Epidermal melanocyte (primary cell): ENCODE data around the gene CDSN.

Experiments used
- DNase-seq: peaks from one replicate; pipeline ENCODE4 v3.0.0; 2011; ENCODE audit warnings: low spot score; ENCODE audit not compliant: insufficient read length

Gene CDSN

DNA sequence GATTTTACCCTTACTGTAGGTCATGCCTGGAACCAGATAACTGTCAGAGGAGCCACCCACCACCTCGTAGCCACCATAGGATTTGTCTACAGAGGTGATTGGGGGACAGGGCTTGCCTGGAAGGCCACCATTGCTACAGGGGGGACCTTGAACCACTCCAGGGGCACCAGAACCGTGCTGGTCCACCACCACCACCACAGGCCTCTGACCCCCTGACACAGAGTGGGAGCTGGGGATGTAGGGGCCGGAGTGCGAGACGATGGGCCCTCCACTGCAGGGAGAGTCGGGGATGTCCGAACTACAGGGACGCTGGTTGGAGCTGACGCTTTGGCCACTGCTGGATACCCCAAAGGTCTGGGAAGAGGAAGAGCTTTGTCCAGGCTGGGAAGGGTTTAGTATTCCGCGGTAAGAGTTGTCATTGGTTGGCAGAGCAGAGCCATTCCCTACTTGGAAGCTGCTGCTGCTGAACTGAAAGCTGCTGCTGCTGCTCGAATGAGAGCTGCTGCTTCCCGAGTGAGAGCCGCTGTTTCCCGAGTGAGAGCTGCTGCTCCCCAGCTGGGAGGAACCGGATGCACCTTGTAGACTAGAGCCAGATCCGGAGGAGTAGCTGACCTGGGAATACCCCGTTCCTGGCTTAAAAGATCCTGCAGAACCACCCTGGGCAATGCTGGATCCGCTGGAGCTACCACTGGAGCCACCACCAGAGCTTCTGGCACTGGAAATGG, 3.4 kb downstream of the CDSN start:
- no peak for DNase-seq

DNA sequence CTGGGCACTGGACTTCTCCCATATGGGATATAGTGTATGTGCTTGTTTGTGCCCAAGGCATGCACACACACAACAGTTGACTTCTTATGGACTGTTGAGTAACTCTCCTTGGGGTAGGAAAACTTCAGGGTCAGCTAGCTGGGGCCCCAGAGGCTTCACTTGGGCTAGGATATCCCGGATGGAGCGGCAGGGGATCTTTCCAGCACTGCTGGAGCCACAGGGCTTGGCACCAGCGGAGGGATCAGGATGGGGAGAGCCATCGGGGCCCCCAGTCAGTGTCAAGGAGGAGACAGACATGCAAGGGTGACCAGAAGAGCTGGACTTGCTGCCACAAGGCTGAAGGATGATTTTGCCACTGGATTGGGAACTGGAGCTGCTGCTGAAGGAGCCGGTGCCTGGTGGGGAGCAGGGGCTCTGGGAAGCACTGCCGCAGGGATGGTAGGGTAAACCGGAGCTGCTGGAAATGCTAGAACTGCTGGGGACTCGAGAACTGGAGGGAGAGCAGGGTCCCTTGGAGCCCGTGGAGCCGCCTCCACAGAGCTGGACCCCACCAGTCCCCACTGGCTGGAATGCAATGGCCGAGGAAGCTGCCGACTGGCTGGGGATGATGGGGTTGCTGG, 4.2 kb downstream of the CDSN start:
- DNase-seq = no peak

DNA sequence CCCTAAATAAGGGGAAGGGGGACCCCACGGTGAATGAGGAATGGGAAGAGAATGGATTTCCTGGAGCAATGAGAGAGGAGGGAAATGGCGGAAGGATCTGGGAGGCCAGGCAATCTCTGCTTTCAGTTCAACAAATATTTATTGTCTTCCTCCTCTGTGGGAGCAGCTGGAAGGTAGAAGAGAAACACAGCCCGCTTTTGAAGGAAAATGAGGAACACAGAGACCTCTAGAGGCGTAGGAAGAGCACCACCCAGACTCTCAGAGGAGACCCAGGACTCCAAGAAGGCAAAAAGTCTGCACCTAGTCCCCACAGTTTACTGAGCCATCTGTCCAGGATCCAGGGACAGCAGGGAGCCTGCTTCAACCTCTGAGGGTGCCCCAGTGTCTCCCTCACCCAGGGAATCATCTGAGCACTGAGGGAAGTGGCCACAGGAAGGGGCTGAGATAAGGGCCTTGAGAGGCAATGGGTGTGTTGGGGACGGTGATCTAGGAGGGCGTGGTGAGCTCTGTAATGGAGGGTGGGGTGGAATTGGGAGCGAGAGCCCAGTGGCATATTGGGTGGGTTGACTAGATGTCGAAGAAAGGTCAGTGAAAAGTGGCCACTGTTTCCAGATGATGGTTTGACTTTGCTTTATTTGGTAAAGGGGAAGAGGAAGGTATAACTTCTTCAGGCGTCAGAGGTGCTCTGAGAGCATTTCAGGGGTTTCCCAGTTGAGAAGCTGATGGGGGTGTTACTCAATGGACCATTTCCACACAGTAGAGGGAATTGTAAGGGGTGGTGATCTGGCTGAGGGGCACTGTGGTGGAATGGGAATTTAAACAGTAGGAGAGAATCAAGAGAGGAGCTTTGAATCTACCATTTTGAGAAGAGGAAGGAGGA, 5.0 kb downstream of the CDSN start:
- DNase-seq = no peak

DNA sequence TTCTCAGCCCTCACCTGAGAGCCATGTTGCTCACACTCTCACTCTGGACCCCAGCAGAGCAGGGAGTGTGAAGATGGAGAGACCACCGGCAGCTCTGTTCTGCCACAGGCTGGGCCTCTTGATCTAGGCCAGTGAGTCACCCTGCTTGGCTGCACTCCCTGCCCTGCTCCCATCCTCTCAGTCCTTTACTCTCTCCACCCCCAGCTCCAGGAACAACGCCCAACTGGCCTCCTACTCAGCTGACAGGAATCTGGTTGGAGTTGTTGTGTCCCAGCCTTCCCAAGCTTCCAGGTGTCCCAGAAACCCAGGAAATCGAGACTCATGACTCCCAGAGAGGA, 5.7 kb downstream of the CDSN start, which contains the start of gene PSORS1C1:
Gene PSORS1C1, plus strand, starts transcription at position 260 of the 338 bp plus-strand sequence. CDS start 14,833 bp downstream, outside the sequence.
- peak; percentile 59 for DNase-seq

DNA sequence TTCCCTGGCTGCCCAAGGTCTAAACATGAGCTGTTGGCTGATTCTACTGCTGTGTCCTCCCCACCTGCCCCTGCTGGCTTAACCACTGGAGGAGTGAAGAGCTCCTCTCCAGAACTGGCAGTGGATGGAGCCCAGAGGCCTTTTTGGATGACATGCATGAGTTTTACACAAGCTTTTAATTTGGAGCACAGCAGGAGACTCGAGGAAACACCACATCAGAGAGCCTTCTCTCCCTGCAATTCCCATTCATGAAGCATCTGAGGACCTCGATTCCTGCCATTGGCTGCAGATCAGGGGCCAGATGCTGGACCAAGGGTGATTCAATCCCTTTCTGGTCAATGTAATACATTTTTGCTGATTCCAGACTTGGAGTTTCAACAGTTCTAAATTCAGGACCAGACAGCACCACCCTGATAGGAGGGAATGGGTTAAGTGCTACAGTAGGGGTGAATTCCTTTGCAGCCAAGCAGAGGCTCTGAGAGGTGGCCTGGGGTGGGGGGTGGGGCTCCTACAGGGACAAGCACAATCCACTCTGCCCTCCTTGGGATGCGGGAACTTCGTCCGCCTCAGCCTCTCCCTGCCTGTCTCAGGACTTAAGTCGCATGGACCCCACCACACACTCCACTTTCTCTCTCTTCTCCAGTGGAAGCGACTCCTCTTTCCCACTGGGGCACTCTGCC, 6.2 kb downstream of the CDSN start:
- peak; percentile 36 for DNase-seq

DNA sequence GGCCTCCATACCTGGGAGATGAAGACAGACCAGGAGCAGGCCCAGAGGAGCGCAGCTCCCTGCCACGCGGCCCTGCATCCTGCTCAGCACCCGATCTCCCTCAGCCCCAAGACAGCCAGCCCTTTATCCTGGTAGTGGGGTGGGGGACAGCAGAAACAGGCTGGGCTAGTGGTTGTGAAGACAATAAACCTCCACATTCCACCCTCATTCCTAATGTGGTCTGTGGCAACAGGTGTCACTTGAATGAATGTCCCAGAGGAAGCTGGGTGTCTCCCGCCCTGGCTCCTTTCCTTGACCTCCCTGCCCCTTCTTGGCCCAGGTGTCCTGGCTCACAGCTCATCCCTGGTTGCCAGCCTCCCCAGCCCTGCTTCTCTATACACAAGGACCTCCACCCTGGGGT, 7.8 kb downstream of the CDSN start, which contains the start of gene C6orf15:
Gene C6orf15, minus strand, starts transcription at position 98 of the 400 bp plus-strand sequence. Its CDS starts 20 bp downstream, at position 78.
- no peak for DNase-seq

DNA sequence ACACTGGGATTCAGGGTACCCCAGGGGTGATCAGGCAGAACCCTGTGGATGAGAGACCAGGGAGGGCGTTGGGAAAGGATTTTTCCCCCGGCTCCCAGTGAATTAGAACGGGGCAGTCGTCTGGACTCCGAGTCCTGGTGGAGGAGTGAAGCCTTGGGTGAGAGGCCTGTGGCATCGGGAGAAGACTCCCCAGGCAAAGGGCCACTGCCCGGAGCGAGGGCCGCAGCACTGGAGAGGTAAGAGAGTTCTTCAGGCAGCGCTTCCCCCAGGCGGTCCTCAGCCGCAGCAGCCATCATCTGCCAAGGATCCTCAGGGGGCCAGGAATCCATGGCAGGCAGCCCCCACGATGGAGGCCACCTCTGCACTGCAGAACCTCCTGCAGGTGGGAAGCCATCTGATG, 8.5 kb downstream of the CDSN start:
- DNase-seq = no peak

DNA sequence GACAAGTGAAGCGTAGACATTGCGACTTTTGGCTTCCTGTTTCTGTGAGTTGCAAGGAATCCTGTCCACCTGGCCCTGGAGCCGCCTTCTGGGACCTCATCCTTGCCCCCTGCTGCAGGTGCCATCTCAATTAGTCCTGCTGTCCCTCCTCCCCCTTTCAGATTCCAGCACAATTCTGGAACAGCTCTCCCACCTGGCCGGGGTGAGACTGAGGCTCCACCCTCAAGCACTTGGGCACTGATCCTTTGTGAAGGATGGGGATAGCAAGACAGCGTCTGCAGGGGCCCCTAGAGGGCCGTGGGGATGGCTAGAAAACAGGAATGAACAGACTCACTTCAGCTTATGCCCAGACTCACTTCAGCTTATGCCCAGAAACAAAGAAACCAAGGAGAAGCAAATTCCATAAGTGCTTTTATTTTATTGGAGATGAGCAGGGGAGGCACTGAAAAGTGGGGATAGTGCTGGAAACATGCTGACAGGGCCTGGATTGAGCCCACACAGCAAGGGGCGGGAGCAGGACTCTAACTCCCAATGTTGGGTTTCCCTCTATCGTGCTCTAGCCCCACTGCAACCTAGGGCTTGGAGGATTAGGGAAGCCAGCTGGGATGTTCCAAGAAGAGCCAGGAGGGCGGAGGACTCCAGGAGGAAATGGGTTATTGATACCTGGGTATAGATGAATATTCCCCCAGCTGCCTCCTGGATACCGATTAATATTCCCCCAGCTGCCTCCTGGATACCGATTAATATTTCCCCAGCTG, 9.2 kb downstream of the CDSN start:
- DNase-seq = no peak

DNA sequence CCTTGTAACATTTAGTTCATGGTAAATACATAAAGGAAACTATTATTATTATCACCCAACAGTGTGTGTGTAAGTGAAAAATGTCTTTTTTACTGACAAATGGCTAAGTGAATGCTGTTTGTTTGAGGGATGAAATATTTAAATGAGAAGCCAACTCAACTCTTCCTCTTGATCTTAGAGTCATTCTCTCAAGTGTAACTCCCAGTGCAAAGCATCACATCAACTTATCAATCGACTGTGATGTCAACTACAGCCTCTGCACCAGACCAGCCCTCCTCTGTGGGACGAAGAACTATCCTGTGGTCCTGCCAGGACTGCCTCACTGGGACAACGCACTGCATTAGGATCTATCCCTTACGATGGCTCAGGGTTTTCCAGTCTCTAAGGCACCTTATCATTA, 13.2 kb downstream of the CDSN start:
- no peak for DNase-seq

DNA sequence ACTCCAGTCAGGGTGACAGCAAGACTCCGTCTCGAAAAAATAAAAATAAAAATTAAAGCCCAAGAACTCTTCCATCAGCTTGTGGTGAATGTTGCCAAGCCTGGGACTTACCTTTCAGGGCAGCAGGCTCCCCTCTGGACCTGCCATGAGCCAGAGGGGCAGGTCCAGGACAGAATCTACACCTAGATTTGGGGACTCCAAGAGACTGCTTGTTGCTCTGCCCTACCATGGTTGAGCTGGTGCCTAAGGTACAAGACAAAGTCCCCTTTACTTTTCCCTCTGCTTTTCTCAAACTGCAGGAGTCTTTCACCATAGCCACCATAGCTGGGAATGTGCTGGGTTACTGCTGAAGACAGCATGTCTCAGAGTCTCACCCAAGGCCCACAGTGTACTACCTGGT, 17.1 kb downstream of the CDSN start:
- no peak for DNase-seq

DNA sequence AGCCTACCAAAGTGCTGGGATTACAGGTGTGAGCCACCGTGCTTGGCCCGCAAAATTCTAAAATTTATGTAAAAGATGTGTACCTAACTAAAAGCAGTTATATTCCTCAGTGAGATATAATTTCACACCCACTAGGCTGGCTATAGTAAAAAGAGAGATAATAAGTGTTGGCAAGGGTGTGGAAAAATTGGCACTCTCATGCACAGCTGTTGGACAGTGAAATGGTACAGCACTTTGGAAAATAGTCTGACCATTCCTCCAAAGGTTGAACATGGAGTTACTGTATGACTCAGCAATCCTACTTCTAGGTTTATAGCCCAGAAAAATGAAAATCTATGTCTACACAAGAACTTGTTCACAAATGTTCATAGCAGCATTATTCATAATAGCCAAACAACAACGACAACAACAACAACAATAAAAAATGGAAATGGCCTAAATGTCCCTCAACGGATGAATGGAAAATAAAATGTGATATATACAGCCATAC, 21.8 kb downstream of the CDSN start:
- no peak for DNase-seq

DNA sequence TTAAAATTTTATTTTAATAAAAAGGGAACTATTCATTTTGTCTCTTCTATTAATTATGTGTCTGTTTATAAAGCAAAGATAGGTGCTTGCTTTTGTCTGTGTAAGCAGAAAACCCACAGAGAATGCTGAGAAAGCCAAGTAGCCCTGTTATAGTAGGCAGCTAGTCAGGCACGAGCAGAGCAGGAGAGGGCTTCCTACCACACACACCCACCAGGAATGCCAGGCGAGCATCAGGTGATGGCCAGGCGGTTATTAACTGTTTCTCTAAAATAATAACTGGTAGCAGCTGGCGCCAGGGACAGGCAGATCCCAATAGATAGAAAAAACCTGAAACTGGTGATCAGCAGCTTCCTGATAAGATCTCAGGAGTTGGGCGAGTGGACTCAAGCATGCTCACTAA, 23.6 kb downstream of the CDSN start:
- no peak for DNase-seq

DNA sequence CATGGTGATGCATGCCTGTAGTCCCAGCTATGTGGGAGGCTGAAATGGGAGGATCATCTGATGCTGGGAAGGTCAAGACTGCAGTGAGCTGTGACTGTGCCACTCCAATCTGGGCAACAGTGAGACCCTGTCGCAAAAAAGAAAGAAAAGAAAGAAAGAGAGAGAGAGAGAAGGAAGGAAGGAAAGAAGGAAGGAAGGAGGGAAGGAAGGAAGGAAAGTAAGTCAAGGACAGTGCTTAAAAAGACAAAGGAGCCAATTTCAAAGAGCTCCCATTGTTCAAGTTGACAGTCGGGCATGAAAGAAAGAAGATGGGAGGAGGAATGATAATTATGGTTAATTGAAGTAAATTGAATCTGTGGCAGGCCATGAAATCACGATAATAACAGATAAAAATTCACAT, 24.0 kb downstream of the CDSN start:
- no peak for DNase-seq

DNA sequence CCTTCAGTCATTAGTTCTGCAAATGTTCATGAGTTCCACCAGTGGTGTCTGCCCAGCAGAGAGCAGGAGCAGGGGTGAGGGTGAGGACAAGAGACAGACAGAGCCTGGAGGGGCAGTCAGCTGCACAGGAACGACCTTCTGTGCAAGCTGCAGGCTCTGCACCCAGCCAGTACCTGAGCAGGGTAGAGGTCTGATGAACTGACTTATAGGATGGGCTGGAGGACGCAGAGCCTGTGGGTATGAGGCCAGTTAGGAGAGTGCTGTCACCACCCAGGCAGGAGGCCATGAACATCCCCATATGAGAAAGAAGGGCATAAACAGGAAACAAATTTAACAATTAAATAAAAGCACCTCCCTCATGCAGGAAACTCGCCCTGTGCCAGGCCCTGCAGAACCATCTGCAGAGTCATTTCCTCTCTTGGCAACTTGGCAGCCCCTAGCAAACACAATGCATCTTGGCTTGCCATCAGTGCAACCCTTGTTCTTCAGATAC, 25.8 kb downstream of the CDSN start:
- DNase-seq = no peak

DNA sequence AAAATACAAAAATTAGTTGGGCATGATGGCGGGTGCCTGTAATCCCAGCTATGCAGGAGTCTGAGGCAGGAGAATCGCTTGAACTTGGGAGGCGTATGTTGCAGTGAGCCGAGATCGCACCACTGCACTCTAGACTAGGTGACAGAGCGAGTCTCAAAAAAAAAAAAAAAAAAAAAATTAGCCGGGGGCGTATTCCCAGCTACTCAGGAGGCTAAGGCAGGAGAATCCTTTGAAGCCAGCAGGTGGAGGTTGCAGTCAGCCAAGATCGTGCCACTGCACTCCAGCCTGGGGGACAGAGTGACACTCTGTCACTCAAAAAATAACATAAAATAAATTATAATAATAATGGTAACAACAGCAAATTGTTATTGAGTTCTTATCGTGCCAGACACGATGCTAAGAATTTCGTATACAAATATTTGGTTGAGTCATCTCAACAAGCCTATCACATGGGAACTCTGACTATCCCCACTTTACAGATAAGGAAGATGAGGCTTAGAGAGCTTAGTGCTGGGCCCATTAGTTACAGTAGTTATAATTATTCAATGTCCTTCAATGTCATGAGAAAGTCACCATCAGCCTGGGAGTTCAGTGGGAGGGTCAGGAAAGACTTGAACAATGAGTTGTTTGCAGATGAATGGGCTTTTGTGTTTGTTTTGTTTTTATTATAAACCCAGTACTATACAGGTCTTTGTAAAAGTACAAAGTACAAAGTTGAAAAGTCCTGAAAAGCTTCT, 27.3 kb downstream of the CDSN start:
- no peak for DNase-seq

DNA sequence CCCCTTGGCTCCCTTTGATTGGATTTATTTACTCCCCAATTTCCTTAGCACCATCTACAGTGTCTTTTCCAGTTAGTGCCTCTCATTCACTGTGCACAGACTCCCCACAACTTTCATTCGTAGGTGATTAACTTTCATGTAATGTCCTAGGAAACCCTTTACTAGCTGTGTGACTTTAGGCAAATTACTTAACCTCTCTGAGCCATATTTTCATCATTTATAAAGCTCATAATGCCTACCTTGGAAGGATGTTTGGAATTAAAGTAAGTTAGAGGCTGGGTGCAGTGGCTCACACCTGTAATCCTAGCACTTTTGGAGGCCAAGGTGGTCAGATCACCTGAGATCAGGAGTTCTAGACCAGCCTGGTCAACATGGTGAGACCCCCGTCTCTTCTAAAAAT, 28.0 kb downstream of the CDSN start:
- no peak for DNase-seq

DNA sequence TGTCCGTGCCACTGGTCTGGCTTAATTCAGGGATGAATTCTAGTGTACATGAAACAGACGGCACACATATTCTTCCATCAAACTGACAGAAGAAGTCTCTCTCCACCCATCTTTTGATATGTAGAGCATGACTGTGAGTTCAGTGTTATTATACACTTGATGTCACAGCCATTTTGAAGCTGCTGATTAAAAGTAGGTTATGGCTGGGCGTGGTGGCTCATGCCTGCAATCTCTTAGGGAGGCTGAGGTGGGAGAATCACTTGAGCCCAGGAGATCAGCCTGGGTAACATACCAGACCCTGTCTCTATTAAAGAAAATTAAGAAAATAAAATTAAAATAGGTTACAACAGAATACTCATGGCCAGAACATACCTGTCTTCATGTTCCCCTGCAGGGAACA, 28.6 kb downstream of the CDSN start:
- DNase-seq = no peak

DNA sequence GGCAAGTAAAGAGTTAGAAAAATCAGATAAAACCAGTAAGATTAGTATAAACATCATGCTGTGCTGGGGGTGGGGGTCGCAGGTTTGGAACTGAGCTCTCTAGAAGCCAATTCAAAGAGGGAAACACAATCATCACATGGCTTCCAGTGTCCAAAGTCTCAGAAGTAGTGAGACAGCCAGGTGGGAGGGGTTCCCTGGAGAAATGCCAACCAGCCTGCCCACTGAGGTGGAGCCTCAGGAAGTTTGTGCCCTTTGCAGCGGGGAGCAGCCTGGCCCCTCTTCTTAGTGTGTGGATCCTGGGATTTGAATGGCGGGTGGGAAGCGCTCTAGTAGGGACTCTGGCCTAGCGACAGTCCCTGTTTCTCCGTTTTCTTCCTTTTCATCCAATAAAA, 29.3 kb downstream of the CDSN start:
- no peak for DNase-seq

DNA sequence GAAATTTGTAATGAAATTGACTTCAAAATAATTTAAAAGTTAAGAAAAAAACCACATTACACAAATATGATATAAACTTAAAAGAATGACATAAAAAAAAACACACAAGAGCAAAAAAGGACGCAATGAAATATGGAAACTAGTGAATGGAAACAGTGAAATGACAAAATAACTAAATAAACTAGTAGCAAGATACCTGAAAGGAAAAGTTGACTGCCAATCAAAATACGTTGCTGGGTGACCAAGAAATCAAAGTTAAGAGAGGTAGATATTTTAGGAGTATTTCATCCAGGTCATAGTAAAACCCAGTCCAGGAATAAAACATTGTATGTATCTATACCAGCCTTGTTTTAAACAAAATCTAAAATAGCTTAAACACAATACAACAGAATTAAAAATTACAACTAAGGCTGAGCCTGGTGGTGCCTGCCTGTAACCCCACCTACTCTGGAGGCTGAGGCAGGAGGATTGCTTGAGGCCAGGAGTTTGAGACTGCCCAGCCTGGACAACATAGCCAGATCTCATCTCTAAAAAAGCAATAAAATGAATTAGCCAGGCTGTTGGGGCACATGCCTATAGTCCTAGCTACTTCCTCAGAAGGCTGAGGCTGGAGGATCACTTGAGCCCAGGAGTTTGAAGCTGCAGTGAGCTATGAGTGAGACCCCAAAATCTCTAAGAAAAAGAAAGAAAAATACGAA, 29.8 kb downstream of the CDSN start:
- no peak for DNase-seq
